GM15510 (cell line): ENCODE data around the gene PPP1R36.

Source experiments
- POLR2A ChIP-seq: IDR thresholded peaks from 3 replicates; pipeline ENCODE4 v1.6.1; 2011; ENCODE audit warnings: borderline replicate concordance; ENCODE audit not compliant: insufficient read length; ENCODE audit errors: extremely low read depth

PPP1R36 gene

DNA sequence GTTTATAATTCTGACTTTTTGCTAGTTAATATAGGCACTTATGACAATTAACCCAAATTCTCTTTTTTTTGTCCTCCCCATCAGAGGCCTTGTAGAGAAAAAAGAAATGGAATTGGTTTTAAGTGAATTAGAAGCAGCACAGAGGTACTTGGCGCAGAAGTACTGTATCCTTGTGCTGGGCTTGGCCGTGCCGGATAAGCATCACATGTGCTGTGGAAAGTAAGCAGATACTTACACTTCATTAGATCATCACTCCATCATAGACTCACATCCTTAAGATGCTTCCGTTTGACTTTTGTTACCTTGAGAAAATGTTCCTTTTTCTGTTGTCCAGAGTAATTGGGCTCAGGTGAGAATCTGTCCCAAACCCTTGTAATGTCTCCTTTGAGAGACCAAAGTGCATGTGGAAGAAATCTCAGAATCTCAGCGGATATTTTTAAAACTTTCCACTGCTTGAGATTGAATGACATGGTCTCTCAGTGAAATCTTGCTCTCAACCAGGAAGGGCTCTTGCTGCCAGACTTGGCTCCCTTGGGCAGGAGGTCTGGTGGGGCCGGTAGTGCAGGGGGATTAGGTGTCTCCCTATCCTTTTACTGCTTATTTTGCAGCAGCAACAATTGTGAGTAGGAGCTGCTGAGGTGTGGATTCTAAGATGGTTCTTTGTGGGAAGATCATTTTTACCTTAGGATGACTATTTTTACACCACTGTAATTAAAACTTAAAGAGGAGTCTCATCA lies 24.8 kb downstream of the PPP1R36 start:
- no peak for TF ChIP-seq POLR2A

DNA sequence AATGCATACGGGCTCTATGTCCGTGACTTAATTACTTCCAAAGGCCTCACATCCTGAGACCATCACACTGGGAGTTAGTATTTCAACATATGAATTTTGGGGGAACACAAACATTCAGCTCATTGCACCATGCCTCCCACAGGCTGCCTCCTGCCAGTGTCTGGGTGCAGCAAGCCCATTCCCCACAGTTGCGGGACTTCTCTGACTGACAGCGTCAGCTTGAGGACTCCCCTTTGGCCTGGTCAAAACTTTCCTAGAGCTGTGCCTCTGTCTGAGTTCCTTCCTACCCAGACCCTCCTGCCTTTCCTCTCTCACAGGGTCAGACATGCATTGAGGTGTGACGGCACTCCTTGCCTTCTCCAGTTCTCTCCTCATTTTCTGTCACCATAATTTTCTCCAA lies 27.4 kb downstream of the PPP1R36 start:
- TF ChIP-seq POLR2A: no peak

DNA sequence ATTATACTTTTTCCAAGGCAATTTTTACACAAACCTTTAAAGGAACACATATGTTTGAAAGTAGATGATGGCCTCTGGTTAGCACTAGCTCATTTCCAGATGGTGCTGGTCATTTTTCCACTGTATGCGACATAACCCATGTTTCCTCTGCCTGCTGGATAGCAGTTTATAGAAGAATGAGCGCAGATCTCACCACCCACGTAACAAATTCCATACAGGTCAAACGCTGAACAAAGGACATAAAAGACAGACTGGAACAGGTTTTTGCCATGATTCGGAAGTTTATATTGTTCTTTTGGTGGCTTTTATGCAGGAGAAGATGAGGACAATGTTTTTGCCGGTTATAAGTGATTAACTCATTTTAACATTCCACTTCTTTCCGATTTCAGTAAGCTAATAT lies 30.7 kb downstream of the PPP1R36 start:
- TF ChIP-seq POLR2A: no peak

DNA sequence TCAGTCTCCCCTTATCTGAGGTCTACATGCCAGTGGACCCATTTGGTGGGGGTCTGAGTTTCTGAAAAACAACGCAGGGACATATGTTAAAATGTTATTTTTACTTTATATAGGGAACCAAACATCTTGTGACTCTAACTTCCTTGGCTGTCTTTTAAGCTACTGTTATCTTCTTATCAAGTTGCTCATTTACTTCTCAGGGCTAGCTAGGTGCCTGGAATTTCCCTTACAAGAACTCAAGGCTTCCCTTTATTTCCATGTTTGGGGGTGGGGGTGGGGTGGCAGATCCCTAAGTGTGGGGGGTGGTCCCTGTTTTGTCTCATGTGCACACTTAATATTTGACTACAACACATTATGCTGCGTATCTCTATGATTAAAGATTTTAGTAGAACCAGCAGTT lies 31.6 kb downstream of the PPP1R36 start:
- TF ChIP-seq POLR2A: no peak

DNA sequence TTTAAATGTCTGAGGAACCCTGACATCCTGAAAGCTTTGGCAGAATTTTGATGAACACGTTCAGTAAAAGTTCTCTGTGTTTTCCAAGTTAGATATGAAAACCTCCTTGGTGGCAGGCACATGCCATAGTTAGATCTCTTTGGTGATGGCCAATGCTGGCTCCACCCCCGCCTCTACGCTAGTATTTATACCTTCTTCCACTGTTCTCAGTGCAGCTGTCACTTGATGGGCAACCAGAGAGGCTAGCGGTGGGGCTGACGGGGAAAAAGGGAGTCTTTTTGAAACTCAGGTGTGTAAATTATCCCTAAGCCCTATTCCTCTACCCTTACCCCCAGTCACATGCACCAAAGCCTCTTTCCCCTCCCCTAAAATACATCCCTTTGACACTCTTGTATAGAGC lies 32.1 kb downstream of the PPP1R36 start:
- no peak for TF ChIP-seq POLR2A

DNA sequence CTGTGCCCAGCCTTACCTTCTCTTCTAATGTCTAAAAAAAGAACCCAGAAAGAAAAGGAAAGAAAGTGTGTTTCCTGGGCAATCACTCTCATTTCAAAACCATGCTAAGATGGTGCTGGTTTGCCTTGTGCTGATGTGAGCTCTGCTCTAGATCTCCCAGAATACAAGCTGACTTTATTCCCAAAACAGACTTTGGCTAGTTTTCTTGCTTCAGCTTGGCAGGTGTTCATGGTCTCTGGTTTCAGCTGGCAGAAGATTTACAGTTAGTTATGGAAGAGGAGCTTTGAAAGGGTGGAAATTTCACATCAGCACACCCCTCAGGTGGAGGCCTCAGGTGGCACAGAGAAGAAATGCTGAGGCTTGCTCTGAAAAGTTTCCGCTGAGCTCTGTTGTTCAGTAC lies 34.4 kb downstream of the PPP1R36 start:
- TF ChIP-seq POLR2A: no peak

DNA sequence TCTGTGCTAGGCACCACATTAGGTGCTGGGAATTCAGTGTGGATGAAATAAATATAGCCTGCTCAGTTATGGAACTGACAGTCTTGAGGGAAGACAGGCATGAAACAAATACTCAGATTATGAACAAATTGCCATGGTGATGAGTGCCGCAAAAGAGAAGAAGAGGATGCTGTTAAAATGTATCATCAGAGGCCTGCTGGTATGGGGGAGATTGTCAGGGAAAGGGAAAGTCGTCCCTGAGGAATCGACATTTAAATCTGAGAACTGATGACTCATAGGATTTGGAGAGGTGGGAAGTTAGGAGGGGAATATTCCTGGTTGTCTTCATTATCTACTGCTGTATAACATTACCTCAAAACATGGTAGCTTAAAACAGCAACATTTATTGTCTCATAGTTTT lies 42.0 kb downstream of the PPP1R36 start:
- no peak for TF ChIP-seq POLR2A

DNA sequence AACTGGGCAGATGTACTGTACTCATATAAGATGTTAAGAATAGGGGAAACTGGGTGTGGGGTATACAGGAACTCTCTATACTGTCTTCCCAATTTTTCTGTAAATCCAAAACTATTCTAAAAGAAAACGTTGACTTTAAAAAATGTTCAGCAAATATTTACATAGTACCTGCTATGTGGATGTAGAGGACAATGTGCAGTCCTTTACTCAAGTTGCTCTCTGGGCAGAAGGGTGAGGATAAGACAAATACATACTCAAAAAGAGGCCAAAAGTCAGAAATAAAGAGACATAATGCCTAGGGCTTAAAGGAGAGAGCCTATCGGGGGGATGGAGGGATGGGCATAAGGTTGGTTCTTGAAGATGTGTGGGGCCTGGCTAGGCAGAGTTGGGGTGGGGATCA lies 44.7 kb downstream of the PPP1R36 start:
- no peak for TF ChIP-seq POLR2A

DNA sequence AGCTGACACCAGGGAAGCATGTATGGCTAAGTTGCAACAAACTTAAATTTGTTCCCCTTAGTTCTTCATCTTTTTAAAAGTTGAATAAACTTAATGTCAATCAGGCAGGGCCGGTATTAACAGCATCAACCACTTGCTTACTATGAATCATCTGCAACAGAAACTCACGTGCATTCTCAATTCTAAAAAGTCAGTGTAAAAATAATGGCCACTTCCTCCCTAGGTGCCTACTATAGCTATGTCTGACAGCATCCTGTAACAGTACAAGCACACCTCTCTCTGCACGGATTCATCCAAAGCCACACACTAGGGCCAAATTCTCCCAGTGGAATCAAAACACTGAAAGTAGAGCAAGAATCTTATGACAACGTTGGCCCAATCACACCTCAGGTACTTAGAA lies 48.6 kb downstream of the PPP1R36 start:
- TF ChIP-seq POLR2A: no peak

DNA sequence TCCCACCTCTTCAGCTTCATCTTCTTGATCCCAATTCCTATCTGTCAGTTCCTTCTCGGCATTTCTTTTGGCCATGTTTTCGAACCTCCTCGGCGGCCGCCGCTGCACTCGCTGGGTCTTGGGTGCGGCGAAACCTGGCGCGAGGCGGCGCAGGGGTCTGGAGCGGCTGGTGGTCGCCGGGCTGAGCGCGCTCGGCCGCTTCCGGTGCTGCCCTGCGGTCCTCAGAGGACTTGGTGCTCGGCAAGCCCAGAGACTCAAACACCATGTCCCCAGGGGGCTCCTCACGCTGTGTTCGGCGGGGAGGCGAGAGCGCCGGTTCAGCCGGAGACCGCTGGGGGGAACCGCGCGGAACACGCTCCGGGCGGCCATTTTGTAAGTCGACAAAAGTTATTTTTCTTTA lies 51.8 kb downstream of the PPP1R36 start:
- TF ChIP-seq POLR2A: no peak

DNA sequence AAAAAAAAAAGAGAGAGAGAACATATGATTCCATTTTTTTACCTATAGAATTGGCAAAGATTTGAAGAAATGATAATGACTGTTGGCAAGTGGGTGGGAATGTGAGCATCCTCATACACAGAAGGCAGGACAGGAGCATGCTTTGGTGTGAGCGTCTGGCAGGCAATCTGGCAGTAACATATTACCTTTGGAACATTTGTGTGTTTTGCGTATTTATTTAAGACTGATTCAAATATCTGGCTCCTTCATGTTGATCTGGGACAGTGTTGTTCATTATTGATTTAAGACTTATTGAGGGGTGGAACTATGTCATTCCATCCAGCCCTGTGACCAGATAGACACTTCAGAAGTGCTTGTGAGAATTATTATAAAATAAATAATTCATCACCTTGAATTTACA lies 53.1 kb downstream of the PPP1R36 start:
- no peak for TF ChIP-seq POLR2A

DNA sequence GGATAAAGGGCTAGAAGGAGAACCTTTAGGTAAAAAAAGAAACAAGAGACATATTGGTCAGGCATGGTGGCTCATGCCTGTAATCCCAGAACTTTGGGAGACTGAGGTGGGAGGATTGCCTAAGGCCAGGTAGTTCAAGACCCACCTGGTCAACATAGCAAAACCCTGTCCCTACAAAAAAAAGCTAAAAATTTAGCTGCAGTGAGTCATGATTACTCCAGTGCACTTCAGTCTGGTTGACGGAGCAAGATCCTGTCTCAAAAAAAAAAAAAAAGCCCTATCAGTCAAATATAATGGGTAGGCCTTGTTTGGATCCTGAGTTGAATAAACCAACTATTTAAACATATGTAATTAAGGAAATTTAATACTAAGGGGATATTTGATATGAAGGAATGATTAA lies 54.2 kb downstream of the PPP1R36 start:
- no peak for TF ChIP-seq POLR2A

DNA sequence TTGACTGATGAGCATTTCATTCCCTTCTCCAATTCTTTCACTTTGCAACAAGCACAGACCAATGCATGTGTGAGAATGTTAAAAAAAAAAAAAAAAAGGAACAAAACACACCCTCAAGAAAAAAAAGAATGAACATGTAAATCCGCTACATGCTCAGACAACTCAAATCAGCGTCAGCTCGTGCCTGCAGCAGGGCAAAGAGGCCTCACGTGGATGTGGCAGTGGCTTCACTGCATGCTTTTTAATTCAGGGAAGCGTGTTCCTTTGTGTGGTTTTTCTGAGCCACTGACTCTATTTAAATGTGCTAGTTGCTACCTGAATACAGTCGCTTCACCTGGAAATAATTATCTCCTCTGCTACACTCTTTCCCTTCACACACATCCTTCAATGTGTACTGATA lies 55.1 kb downstream of the PPP1R36 start:
- no peak for TF ChIP-seq POLR2A

DNA sequence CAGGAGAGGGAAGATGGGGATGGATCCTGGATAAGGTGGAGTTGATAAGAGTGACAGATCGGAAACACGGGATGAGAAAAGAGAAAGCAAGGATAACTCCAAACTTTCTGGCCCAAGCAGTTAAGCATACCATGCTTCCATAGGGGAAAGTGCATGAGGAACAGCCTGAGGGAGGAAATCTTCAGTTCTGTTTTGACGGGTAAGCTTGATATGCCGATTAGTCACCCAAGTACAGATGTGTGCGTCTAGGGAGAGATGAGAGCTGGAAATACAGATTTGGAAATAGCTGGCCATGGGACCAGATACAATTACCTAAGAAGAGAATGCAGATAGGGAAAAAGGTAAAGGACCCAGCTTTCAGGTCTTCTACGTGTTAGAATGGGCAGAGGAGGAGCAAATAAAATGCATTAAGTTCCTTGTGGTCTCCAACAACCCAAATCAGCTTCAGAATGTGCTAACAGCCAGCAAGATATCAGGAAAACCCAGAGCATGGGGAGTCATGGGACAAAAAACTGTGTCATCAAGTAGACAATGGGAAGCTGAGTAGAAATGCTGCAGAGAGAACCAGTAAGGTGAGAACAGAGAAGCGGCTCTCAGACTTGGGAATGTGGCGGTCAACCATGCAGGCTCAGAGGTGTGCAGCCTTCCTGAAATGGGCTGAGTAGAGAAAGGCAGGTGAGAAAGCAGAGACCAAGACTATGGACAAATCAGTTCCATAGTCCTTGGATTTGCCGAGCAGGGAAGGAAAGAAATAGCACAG lies 56.3 kb downstream of the PPP1R36 start:
- TF ChIP-seq POLR2A: no peak

DNA sequence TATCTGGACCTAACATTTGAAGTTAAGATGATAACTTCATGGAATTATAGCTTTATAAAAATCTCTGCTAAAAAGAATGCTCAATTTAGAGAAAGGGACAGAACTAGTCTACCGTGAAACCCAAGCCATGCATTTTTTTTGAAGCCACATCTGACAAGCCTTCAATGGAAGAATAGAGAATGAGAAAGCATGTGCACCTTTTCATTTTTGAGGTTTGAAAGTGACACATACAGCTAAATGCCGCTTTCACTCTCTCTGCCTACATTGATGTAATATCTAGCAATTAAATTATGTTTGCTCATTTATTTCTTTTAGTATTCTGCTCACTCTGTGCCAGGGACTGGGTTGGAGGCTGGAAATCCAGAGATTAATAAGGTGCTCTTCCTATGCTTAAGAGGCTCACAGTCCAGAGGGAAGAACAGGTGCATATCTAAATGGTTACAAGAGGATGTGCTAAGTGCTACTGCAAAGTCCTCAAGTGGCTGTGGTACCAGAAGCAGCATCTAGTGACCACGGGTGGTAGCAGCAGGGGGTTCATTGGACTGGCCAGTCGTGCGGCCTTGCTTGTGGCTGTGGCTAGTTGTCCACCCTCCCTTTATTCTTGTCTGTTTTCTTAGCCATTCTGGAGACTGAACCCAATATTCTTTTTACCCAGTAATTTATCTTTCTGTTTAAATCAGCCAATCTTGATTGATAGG lies 60.4 kb downstream of the PPP1R36 start:
- no peak for TF ChIP-seq POLR2A

DNA sequence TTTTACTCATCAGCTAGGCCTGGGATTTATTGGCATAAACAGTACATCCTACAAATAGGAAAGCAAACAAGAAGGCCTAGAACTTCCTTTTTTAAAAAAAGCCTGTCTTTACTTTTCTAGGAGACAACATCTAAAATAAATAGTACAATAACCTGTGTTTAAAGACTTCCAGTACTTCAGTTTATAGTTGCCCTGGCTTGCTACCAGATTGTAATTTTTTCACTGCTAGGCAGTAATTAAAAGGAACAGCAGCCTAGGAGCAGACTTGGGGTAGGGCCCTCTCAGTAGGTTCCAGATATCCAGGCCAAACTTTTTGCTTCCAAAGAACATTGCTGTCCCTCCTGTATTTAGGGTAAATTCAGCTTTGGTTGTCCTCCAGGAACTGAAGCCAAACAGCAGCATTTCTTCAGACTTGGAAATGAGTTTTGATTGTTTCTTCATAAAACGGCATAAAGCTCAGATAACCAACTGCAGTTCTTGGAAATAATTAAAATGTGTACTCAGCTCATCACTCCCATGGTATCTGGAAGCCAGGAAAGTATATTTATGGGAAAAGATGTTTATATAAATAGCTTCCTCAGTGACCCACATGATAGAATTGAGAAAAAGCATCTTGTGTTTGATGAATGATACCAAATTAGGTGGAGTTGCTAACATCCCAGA lies 61.7 kb downstream of the PPP1R36 start:
- TF ChIP-seq POLR2A: no peak

DNA sequence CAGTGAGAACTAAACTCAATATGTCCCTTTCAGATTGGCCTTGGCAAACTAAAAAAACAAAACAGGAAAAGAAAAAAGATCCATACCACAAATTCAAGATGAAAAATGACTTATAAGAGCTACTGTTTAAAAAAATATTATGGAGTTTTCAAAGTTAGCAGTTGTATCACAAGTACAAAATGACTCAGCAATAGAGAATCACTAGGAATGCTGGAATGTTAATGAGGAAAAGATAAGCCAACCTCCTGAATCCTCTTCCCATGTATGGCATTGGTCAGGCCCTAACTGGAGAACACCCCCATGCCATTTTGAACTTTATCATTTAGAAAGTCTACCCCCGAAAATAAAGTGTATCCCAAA lies 62.2 kb downstream of the PPP1R36 start:
- TF ChIP-seq POLR2A: no peak
